Ecto neural progenitor cell (in vitro differentiated cells): ENCODE data around the gene ANKS1B.
"Not testable (repeated sequence)": the region's sequence is repeated elsewhere in the genome, so short reads cannot be mapped to it uniquely, and the experiment has no call there.

Experiments
- DNase-seq: peaks from one replicate; pipeline ENCODE4 v3.0.0-alpha.2; 2018; ENCODE audit warnings: low spot score

ANKS1B gene

GRCh38 chr12:99372257-99372920 is 612.3 kb downstream of the ANKS1B start:
- no peak for DNase-seq

- DNase-seq = no peak
These were observed 614.2 kb downstream of the ANKS1B start for GRCh38 chr12:99370421-99371138.

DNA sequence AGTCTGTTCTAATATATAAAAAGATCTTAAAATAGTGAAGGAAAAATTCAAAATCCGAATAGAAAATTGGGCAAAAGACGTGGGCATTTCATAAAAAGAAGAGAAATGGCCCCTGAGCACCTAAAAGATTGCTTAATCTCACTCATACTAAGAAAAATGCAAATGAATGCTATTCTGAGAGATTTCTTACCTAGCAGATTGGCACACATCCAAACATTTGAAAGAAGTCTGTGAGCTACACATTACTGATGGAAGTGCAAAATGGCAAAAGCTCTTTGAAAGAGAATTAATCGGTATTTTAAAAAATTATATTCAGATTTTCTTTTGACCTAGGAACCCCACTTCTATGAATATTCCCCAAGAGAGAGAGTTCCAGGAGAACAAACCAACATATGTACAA is 617.6 kb downstream of the ANKS1B start:
- DNase-seq = no peak

GRCh38 chr12:99352269-99352668 is 632.5 kb downstream of the ANKS1B start:
- no peak for DNase-seq

GRCh38 chr12:99343960-99344359 is 640.8 kb downstream of the ANKS1B start:
- DNase-seq = no peak

DNA sequence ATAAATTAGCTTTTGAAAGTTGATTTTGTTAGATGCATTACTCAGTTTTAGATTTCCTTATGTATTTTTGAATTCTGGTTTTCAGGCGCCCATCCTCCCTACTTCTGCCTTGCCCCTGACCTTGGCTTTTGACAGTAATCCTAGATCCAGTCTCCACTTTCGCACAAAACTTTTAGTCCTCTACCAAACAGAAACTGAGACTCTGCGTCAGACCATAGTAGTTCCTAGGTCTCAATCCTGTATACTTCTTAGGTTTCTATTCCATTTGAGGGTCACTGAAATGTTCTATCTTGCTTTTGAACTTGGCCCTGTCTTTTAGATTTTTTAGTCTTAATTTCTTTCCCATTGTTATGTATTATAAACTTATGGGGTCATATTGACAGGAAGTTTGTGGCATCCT is 645.1 kb downstream of the ANKS1B start:
- DNase-seq = no peak

DNA sequence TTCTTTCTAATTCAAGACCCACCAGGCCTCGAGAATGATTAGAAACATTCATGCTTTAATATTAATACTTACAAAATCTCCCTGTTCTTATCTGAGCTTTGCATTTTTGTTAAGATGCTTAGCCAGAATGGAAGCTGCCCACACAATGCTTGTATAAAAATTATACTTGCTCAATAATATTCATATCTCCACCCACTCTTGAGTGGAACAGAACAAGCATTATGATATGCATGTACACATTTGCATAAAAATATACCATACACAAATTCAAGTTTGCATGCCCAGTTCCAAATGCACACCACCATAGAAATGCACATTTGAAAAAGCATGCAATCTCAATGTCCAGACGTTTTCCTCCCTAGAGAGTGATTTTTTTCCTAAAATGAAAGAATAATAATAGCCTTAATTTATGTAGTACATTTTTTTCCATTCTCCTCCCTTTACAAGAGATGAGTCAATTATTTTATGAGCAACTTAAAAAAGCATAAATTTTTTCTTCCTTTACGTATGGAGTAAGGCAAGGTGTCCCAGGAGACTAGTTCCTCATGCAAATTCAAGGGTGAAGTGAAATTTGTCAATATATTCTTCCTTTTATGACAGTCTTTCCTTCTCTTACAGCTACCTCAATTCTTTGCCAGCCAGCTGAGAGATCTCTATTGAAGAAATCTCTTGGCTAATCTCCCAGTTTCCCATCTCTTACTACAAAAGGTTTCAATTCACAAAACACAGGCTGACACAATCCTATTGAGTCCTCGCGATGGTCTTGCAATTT is 650.3 kb downstream of the ANKS1B start:
- no peak for DNase-seq

- DNase-seq = no peak
These were observed 651.7 kb downstream of the ANKS1B start for GRCh38 chr12:99332936-99333591.

- no peak for DNase-seq
These were observed 654.5 kb downstream of the ANKS1B start for GRCh38 chr12:99330216-99330615.

DNA sequence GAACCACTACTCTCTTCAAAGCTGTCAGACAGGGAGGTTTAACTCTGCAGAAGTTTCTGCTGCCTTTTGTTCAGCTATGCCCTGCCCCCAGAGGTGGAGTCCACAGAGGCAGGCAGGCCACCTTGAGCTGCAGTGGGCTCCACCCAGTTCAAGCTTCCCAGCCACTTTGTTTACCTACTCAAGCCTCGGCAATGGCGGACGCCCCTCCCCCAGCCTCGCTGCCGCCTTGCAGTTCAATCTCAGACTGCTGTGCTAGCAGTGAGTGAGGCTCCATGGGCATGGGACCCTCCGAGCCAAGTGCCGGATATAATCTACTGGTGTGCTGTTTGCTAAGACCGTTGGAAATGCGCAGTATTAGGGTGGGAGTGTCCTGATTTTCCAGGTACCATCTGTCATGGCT is 663.5 kb downstream of the ANKS1B start:
- DNase-seq = not testable (repeated sequence)

GRCh38 chr12:99311373-99311772 is 673.4 kb downstream of the ANKS1B start:
- no peak for DNase-seq

GRCh38 chr12:99309812-99310211 is 674.9 kb downstream of the ANKS1B start:
- DNase-seq = no peak

DNA sequence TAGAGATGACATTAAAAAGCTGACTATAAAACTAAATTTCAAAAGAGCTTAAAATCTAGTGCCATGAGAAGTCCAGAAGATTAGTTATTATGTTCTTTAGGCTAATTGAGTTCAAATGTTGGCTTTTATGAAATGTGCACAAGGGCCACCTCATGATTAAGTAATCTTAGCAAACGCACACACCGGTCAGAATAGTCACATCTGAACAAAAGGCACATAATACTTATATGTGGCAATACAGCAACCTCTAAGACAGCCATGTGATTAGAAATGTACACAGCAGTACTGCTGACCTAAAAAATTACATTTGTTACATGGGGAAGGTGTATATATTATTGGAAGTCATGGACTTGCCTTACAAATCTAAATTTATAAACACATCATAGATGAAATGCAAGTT is 681.9 kb downstream of the ANKS1B start:
- no peak for DNase-seq

DNA sequence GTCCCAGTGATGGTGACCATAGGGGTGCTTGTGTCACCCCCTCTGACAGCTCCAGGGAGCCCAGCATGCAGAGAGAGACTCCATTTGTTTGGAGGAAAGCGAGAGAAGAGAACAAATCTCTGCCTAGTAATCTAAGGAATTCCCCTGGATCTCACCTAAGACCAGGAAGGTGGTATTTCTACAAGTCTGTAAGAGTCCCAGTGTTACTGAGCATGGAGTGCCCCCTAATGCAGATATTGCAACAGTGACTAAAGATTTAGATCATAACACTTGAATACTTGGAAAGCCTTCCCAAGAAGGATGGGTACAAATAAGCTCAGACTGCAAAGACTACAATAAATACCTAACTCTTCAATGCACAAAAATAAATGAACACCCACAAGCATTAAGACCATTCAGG is 697.6 kb downstream of the ANKS1B start:
- no peak for DNase-seq

- DNase-seq = no peak
These were observed 700.6 kb downstream of the ANKS1B start for GRCh38 chr12:99284161-99284560.

- DNase-seq = no peak
These were observed 702.1 kb downstream of the ANKS1B start for GRCh38 chr12:99282624-99283023.

DNA sequence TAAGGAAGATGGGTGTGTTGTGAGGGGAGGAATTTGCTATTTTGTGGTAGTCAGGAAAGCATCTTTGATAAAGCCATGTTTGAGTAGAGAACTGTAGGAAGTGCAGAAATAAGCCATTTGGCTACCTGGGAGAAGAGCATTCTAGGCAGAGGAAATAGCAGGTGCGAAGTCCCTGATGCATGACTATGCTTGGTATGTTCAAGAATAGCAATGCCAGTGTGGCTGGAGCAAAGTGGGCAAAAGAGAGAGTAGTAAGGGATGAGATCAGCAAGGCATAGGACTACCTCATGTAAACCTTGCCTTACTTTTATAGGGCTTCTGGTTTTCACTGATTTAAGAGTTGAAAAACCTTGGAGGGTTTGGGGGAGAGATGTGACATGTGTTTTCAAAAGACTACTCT is 702.6 kb downstream of the ANKS1B start:
- DNase-seq = no peak

GRCh38 chr12:99281277-99281676 is 703.5 kb downstream of the ANKS1B start:
- DNase-seq = no peak

DNA sequence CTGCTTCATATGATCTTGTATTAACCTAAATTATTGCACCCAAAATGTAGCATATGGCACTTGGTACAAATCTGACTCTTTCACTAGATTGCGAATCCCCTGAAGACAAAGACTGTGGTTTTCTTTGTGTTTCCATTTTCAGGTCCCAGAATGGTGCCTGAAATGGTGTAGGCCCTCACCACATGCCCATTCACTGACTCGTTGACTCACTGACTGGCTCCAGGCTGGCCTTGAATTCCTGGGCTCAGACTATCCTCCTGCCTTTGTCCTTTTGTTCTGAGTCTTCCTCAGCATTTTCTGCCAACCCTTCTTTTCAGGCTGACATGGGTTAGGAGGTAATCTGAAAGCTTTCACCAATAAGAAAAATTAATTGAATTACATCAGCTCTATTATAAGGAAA is 705.8 kb downstream of the ANKS1B start:
- no peak for DNase-seq

- DNase-seq = no peak
These were observed 707.0 kb downstream of the ANKS1B start for GRCh38 chr12:99277591-99278379.

DNA sequence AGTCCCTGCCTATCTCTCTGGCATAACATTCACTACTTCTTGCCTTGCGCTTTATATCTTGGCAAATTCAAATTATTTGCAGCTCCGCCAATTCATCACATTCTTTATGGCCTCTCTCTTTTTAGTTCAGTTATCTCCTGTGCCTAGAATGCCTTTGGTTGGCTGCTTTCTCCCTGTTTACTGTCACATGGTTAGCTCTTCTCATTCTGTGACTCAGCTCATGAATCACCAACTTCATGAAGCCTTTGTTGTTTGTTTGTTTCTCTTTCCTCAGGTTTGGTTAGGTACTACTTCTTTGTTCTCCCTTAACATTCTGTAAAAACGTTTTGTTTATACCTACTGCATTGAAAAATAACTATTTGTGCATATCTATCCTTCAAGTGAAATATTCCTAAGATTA is 713.7 kb downstream of the ANKS1B start:
- no peak for DNase-seq

DNA sequence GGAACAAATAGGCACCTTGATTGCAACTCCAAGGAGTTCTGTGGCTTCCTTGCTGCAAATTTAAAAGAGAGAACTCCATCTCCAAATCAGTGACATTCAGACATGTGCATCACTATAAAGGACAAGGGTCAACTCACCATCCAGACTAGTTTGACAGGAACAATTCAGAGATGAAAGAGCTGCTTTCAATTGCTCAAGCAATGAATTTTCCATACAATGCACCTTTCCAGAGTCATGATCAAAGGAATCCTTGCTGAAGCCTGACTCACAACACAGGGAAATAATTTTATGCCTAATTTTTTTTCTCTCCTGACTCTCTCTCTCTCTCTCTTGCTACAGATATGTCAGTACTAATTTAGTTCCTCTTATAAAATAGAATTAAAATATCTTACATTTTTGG is 717.7 kb downstream of the ANKS1B start:
- DNase-seq = no peak
